ENCODE results near the gene ANO9. TPM values are rescaled to one million over a fixed set of nuclear protein-coding genes. Genes with fewer than 3 reads are reported as not detected.

Gene ANO9
- total RNA-seq, 4 donors from 2014 or later, result 0.11 to 0.42 (median 0.32) TPM; not detected in 1

- H3K9me3 ChIP-seq, result no peaks in the 10 kb centered on the region
- H3K27me3 ChIP-seq, result peaks cover 0 to 27% (median 3%) of the 10 kb centered on the region in 4 donors
- H3K4me1 ChIP-seq, result peaks cover 28 to 41% (median 38%) of the 10 kb centered on the region in 4 donors
- no peak for DNase-seq (ENCODE audit: extremely low spot score)
- intact Hi-C loops (cut with DNase I), result no loop called here
- H3K27ac ChIP-seq (replicated peaks in 1 of 4), result no peak overlapping the region
- no peak overlapping the region for H3K4me3 ChIP-seq
- TF ChIP-seq, protein P1, sequence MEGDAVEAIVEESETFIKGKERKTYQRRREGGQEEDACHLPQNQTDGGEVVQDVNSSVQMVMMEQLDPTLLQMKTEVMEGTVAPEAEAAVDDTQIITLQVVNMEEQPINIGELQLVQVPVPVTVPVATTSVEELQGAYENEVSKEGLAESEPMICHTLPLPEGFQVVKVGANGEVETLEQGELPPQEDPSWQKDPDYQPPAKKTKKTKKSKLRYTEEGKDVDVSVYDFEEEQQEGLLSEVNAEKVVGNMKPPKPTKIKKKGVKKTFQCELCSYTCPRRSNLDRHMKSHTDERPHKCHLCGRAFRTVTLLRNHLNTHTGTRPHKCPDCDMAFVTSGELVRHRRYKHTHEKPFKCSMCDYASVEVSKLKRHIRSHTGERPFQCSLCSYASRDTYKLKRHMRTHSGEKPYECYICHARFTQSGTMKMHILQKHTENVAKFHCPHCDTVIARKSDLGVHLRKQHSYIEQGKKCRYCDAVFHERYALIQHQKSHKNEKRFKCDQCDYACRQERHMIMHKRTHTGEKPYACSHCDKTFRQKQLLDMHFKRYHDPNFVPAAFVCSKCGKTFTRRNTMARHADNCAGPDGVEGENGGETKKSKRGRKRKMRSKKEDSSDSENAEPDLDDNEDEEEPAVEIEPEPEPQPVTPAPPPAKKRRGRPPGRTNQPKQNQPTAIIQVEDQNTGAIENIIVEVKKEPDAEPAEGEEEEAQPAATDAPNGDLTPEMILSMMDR (IDR thresholded peaks at IDR 0.05), result no peak
- TF ChIP-seq POLR2A (IDR thresholded peaks at IDR 0.05; ENCODE audit: low read depth), result no peak
- 85% methylated on average over 5 of the region's 7 CpGs for WGBS
- H3K36me3 ChIP-seq, result no peaks in the 10 kb centered on the region
Observed at GRCh38 chr11:446891-447290, 5.1 kb upstream of the ANO9 start.

GRCh38 chr11:445765-446588 is 4.2 kb upstream of the ANO9 start:
- Histone ChIP-seq H3K27me3 (peaks cover 0 to 36% (median 8%) of the 10 kb centered on the region in 4 donors), H3K4me1 (peaks cover 20 to 38% (median 33%) of the 10 kb centered on the region in 4 donors), H3K27ac (replicated peaks in 1 of 4) (no peak overlapping the region), H3K4me3 (no peak overlapping the region), H3K9me3 (no peaks in the 10 kb centered on the region), H3K36me3 (no peaks in the 10 kb centered on the region)
- WGBS, result 67% methylated on average over 9 of the region's 20 CpGs
- intact Hi-C loops (cut with DNase I), result no loop called here
- TF ChIP-seq, protein P1 (IDR thresholded peaks at IDR 0.05), result no peak
- no peak for TF ChIP-seq EP300 (IDR thresholded peaks at IDR 0.05)
- TF ChIP-seq POLR2A (IDR thresholded peaks at IDR 0.05; ENCODE audit: low read depth), result no peak
- TF ChIP-seq POLR2AphosphoS5 (IDR thresholded peaks at IDR 0.05), result no peak
- DNase-seq (ENCODE audit: extremely low spot score), result no peak

GRCh38 chr11:444396-445144 is 2.8 kb upstream of the ANO9 start:
- DNase-seq (ENCODE audit: extremely low spot score), result no peak
- intact Hi-C loops (cut with DNase I), result no loop called here
- 38% methylated on average over 12 of the region's 12 CpGs for WGBS
- Histone ChIP-seq H3K27me3 (peaks cover 0 to 50% (median 10%) of the 10 kb centered on the region in 4 donors), H3K36me3 (no peaks in the 10 kb centered on the region), H3K4me1 (peaks cover 16 to 31% (median 25%) of the 10 kb centered on the region in 4 donors), H3K27ac (replicated peaks in 1 of 4) (no peak overlapping the region), H3K4me3 (no peak overlapping the region), H3K9me3 (no peaks in the 10 kb centered on the region)
- TF ChIP-seq, protein P1 (IDR thresholded peaks at IDR 0.05), result no peak
- TF ChIP-seq EP300 (IDR thresholded peaks at IDR 0.05), result no peak
- no peak for TF ChIP-seq POLR2A (IDR thresholded peaks at IDR 0.05; ENCODE audit: low read depth)
- no peak for TF ChIP-seq POLR2AphosphoS5 (IDR thresholded peaks at IDR 0.05)

DNA sequence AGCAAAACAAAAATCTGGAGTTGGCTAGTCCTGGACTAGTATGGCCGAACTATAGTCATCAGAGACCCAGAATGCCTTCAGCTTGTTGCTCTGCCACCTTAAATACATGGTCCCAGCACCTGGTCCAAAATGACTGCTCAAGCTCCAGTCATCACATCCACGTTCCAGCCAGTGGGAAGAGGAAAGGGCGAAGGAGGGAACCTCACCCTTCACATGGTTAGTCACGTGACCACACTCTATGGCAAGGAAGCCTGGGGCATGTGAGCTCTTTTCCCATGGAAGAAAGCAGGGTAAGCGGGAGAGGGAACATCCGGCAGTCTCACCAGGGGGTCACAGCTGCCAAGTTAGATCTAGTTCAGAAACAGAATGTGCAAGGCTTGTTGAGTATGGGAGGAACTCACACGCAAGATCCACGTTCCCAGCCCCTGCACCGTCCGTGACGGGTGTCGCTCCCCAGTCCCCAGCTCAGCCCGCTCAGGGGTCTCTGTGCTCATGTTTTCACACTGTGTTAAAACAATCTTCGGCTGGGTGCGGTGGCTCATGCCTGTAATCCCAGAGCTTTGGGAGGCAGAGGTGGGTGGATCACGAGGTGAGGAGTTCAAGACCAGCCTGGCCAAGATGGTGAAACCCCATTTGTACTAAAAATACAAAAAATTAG is 1.9 kb upstream of the ANO9 start:
- TF ChIP-seq POLR2AphosphoS5 (IDR thresholded peaks at IDR 0.05) (no peak), POLR2A (IDR thresholded peaks at IDR 0.05; ENCODE audit: low read depth) (no peak), EP300 (IDR thresholded peaks at IDR 0.05) (no peak)
- TF ChIP-seq, protein P1 (IDR thresholded peaks at IDR 0.05), result no peak
- WGBS, result 75% methylated on average over 16 of the region's 16 CpGs
- Histone ChIP-seq H3K36me3 (no peaks in the 10 kb centered on the region), H3K27me3 (peaks cover 0 to 58% (median 10%) of the 10 kb centered on the region in 4 donors), H3K4me3 (no peak overlapping the region), H3K27ac (replicated peaks in 1 of 4) (no peak overlapping the region), H3K4me1 (peaks cover 7 to 22% (median 16%) of the 10 kb centered on the region in 4 donors), H3K9me3 (no peaks in the 10 kb centered on the region)
- intact Hi-C loops (cut with DNase I), result no loop called here
- no peak for DNase-seq (ENCODE audit: extremely low spot score)

All from esophagus muscularis mucosa (tissue), 4 donors.